GM23248 (cell line): ENCODE data around the gene SCNM1. TPM values are rescaled to one million over a fixed set of nuclear protein-coding genes. Genes with fewer than 3 reads are reported as not detected.

Experiments
- DNase-seq: peaks from one replicate; pipeline ENCODE4 v3.0.0-alpha.2; 2015
- H2AFZ ChIP-seq: fragments of 200-600 bp; sonication (generic); 2 replicates; pipeline ENCODE4 v1.6.1; 2016; ENCODE audit warnings: antibody characterized with exemption
- H3F3A ChIP-seq: fragments of 200-600 bp; sonication (generic); 2 replicates; pipeline ENCODE4 v1.6.1; 2016; ENCODE audit warnings: mild to moderate bottlenecking, antibody characterized with exemption, mixed run types; ENCODE audit not compliant: insufficient read depth
- H3K27ac ChIP-seq: fragments of 200-600 bp; sonication (generic); 2 replicates; pipeline ENCODE4 v1.5.1; 2016; ENCODE audit warnings: mild to moderate bottlenecking
- H3K27me3 ChIP-seq: fragments of 200-600 bp; sonication (generic); replicated peaks from 2 replicates; pipeline ENCODE4 v1.6.1; 2016; ENCODE audit warnings: mild to moderate bottlenecking; ENCODE audit not compliant: insufficient read depth
- H3K36me3 ChIP-seq: fragments of 200-600 bp; sonication (generic); 2 replicates; pipeline ENCODE4 v1.6.1; 2016; ENCODE audit warnings: low read depth, mild to moderate bottlenecking
- H3K4me1 ChIP-seq: fragments of 200-600 bp; sonication (generic); 2 replicates; pipeline ENCODE4 v1.6.1; 2016; ENCODE audit warnings: mild to moderate bottlenecking; ENCODE audit not compliant: insufficient read depth
- H3K4me2 ChIP-seq: fragments of 200-600 bp; sonication (generic); one replicate; pipeline ENCODE4 v1.6.1; 2016; ENCODE audit warnings: mild to moderate bottlenecking; ENCODE audit not compliant: unreplicated experiment
- H3K4me3 ChIP-seq: fragments of 200-600 bp; sonication (generic); 2 replicates; pipeline ENCODE4 v1.5.1; 2016; ENCODE audit warnings: mild to moderate bottlenecking
- H3K79me2 ChIP-seq: fragments of 200-600 bp; sonication (generic); 2 replicates; pipeline ENCODE4 v1.6.1; 2016; ENCODE audit warnings: mild to moderate bottlenecking; ENCODE audit not compliant: insufficient read depth
- H3K9ac ChIP-seq: fragments of 200-600 bp; sonication (generic); 2 replicates; pipeline ENCODE4 v1.6.1; 2016; ENCODE audit warnings: mild to moderate bottlenecking
- H3K9me2 ChIP-seq: fragments of 200-600 bp; sonication (generic); 2 replicates; pipeline ENCODE4 v1.6.1; 2016; ENCODE audit warnings: mixed run types, mild to moderate bottlenecking, moderate library complexity; ENCODE audit not compliant: insufficient read depth
- H3K9me3 ChIP-seq: fragments of 200-600 bp; sonication (generic); one replicate; pipeline ENCODE4 v1.6.1; 2017; ENCODE audit warnings: low read depth
- H4K20me1 ChIP-seq: fragments of 200-600 bp; sonication (generic); 2 replicates; pipeline ENCODE4 v1.6.0; 2016; ENCODE audit not compliant: insufficient read depth
- EZH2 ChIP-seq: fragments of 200-600 bp; sonication (generic); IDR thresholded peaks from 2 replicates; pipeline ENCODE4 v1.6.1; 2018; ENCODE audit warnings: antibody characterized with exemption, mild to moderate bottlenecking; ENCODE audit not compliant: insufficient read depth, poor library complexity, severe bottlenecking
- EZH2phosphoT487 ChIP-seq: fragments of 200-600 bp; sonication (generic); IDR thresholded peaks from 2 replicates; pipeline ENCODE4 v1.6.1; 2018; ENCODE audit warnings: antibody characterized with exemption, moderate library complexity, mild to moderate bottlenecking, low read depth; ENCODE audit not compliant: insufficient read depth
- WGBS, 2 experiments: methylation state at CpG; one replicate each; pipeline ENCODE4 v1.1.6; 2015 to 2017; ENCODE audit warnings: low lambda C conversion rate in 2 of 2, low coverage in 1 of 2; ENCODE audit errors: missing lambda C conversion rate in 2 of 2; 5-methylcytosine and 5-hydroxymethylcytosine counted together
- in situ Hi-C: fragments of 300-500 bp; cut with MboI; formaldehyde crosslinking; loops from 2 replicates; pipeline ENCODE4 v1.15.0; 2020
- polyA plus RNA-seq: library from polyadenylated mRNA; unstranded; fragments of >200 nt; fragmentation: Nextera tagmentation; extraction: Ambion mirVana; gene quantifications from 2 replicates; pipeline ENCODE4 v1.2.1, GENCODE V29; 2016
- total RNA-seq: library from RNA; depleted of rRNA; stranded (reverse); fragments of >200 nt; shearing (Covaris generic); gene quantifications from 2 replicates; pipeline ENCODE4 v1.2.3, GENCODE V29; 2014

The SCNM1 gene
- total and polyA plus RNA-seq, 2 experiments from 2014 or later: 35.2 to 77.4 TPM

- Histone ChIP-seq H3K79me2 (no peaks in the 10 kb centered on the region), H3F3A (peaks cover 7% of the 10 kb centered on the region), H3K27me3 (no peaks in the 10 kb centered on the region), H3K9me3 (no peaks in the 10 kb centered on the region), H3K9ac (no peak overlapping the region), H3K36me3 (no peaks in the 10 kb centered on the region), H3K9me2 (no peaks in the 10 kb centered on the region), H3K4me1 (0 out of 2 replicates have a peak, but pooled peaks cover 7% of the 10 kb centered on the region), H3K4me3 (no peak overlapping the region), H3K27ac (no peak overlapping the region), H4K20me1 (no peaks in the 10 kb centered on the region), H2AFZ (no peak overlapping the region), H3K4me2 (no peak overlapping the region)
- in situ Hi-C loops: no loop called here
- TF ChIP-seq EZH2: no peak
- DNase-seq: no peak
- WGBS, 2 experiments: 91 to 96% methylated on average over 7 of the region's 7 CpGs
These were observed 22.9 kb upstream of the SCNM1 start for GRCh38 chr1:151143057-151143435.

DNA sequence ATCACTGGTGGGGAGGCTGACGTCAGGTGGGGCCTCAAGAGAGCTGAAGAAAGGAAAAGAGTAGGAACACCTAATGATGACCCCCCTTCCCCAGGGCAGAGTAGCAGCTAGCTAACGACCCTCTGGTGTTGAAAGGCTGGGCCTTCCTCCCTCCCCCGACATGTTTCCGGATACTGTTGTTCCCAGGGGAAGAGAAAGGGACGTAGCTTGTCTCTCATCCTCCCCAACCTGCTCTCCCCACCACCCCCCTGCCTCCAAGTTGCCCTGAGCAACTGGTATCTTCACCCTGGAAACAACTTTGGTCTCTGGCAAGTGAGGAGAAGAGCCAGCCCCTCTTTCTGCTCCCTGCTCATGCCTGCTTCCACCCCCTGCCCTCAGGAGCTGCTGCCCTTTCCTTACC lies 22.0 kb upstream of the SCNM1 start:
- no peak for DNase-seq
- Histone ChIP-seq H3K9ac (no peak overlapping the region), H3K27ac (no peak overlapping the region), H3K9me3 (no peaks in the 10 kb centered on the region), H3K4me3 (no peak overlapping the region), H3K9me2 (no peaks in the 10 kb centered on the region), H4K20me1 (no peaks in the 10 kb centered on the region), H3K79me2 (no peaks in the 10 kb centered on the region), H3K4me1 (0 out of 2 replicates have a peak, but pooled peaks cover 7% of the 10 kb centered on the region), H2AFZ (no peak overlapping the region), H3F3A (peaks cover 8% of the 10 kb centered on the region), H3K36me3 (no peaks in the 10 kb centered on the region), H3K27me3 (no peaks in the 10 kb centered on the region), H3K4me2 (no peak overlapping the region)
- TF ChIP-seq EZH2phosphoT487: no peak
- TF ChIP-seq EZH2: no peak
- WGBS, 2 experiments: 84 to 90% methylated on average over 5 of the region's 5 CpGs
- in situ Hi-C loops: no loop called here

DNA sequence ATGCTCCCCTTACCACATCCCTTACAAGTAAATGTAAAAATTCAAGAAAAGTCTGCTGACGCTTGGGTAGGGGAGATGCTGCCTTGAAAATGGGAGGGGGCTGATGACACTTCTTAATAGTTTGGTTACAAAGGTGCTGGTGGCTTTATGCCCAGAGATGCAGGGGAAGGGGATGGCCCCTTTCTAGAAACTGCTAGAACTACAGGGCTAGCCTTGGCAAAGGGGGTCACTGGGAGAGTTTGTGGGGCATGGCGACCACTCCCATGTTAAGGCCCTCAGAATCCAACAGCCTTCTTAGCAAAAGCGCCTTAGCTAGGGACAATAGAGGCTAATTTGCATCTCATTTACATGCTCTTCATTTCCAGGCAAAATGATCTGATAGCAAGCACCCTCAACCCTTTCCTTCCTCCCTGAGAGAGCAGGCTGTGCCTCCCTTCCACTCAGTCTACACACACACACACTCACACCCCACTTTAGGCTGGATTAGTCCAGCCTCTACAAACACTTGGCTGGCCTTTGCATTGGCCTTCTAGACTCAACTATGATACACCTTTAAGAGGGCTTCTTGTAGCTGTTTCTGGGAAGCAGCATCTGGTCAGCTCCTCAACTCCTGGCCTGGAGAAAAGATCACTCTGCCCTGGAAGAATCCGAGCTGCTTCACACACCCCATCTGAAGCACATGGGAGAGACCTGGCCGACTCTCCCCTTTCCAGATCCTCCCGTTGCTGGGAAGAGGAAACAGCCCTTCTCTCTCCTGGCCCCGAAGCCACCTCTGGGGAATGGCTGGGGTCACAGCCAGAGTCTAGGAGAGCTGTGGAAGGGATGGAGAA lies 21.3 kb upstream of the SCNM1 start:
- Histone ChIP-seq H3K27ac (no peak overlapping the region), H3F3A (peaks cover 8% of the 10 kb centered on the region), H3K27me3 (no peaks in the 10 kb centered on the region), H3K9ac (no peak overlapping the region), H2AFZ (no peak overlapping the region), H3K9me2 (no peaks in the 10 kb centered on the region), H3K36me3 (no peaks in the 10 kb centered on the region), H3K4me2 (no peak overlapping the region), H3K4me3 (no peak overlapping the region), H3K9me3 (no peaks in the 10 kb centered on the region), H4K20me1 (no peaks in the 10 kb centered on the region), H3K4me1 (0 out of 2 replicates have a peak, but pooled peaks cover 7% of the 10 kb centered on the region), H3K79me2 (no peaks in the 10 kb centered on the region)
- TF ChIP-seq EZH2phosphoT487 (no peak), EZH2 (no peak)
- 40 to 42% methylated on average over 7 of the region's 7 CpGs for WGBS, 2 experiments
- in situ Hi-C loops: no loop called here
- peak; percentile 35 for DNase-seq

GRCh38 chr1:151145304-151146071 lies 20.5 kb upstream of the SCNM1 start:
- no peak for TF ChIP-seq EZH2phosphoT487
- H3K4me3 ChIP-seq: peak overlapping the region; percentile 82
- WGBS, 2 experiments: 15 to 20% methylated on average over 32 to 40 of the region's 43 CpGs
- no peaks in the 10 kb centered on the region for H4K20me1 ChIP-seq
- H3K9me2 ChIP-seq: no peaks in the 10 kb centered on the region
- H3K4me2 ChIP-seq: peak overlapping the region; percentile 94
- 0 out of 2 replicates have a peak, but pooled peaks cover 7% of the 10 kb centered on the region for H3K4me1 ChIP-seq
- H3K27ac ChIP-seq: no peak overlapping the region
- peaks cover 8% of the 10 kb centered on the region for H3F3A ChIP-seq
- H3K79me2 ChIP-seq: no peaks in the 10 kb centered on the region
- peak; percentile 64 for DNase-seq
- in situ Hi-C loops: no loop called here
- H3K9me3 ChIP-seq: no peaks in the 10 kb centered on the region
- no peaks in the 10 kb centered on the region for H3K27me3 ChIP-seq
- H3K36me3 ChIP-seq: no peaks in the 10 kb centered on the region
- peak overlapping the region; percentile 76 for H3K9ac ChIP-seq
- peak overlapping the region; percentile 93 for H2AFZ ChIP-seq
